ENCODE data around the gene SLC9B1.
"Not testable (repeated sequence)": the region's sequence is repeated elsewhere in the genome, so short reads cannot be mapped to it uniquely, and the experiment has no call there.

SLC9B1 gene

DNA sequence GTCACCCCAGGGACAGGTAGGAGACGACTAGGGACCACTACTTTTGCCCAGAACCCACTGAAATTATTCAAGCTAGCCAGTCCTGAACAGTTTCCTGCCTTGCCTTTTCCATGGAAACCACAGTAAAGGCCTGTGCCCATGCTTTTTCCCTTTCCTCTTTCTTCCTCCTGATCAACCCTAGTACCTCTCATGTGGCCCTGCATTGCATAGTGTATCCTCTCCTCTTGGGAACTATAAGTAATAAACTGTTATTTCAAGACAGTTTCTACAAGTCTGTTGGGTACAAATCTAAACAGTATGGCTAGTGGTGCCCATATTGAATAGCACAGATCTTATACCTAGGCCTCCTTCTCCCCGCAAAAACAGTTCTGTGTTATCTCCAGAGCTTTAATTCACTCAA is 136.2 kb downstream of the SLC9B1 start:
- H3K9me3 ChIP-seq (ENCODE audit: insufficient read depth, low read length), result no peaks in the 10 kb centered on the region
- no peaks in the 10 kb centered on the region for H3K4me1 ChIP-seq (ENCODE audit: low read length)
- H4K20me1 ChIP-seq (ENCODE audit: insufficient read depth, low read length), result peaks cover 7% of the 10 kb centered on the region; the same call in 1 of the 2 replicates
- H3K4me2 ChIP-seq (ENCODE audit: low read length), result no peak overlapping the region
- H3K27me3 ChIP-seq (ENCODE audit: low read depth, low read length), result no peaks in the 10 kb centered on the region
- peaks cover 19% of the 10 kb centered on the region for H3K79me2 ChIP-seq (ENCODE audit: low read length)
- TF ChIP-seq, protein P1, sequence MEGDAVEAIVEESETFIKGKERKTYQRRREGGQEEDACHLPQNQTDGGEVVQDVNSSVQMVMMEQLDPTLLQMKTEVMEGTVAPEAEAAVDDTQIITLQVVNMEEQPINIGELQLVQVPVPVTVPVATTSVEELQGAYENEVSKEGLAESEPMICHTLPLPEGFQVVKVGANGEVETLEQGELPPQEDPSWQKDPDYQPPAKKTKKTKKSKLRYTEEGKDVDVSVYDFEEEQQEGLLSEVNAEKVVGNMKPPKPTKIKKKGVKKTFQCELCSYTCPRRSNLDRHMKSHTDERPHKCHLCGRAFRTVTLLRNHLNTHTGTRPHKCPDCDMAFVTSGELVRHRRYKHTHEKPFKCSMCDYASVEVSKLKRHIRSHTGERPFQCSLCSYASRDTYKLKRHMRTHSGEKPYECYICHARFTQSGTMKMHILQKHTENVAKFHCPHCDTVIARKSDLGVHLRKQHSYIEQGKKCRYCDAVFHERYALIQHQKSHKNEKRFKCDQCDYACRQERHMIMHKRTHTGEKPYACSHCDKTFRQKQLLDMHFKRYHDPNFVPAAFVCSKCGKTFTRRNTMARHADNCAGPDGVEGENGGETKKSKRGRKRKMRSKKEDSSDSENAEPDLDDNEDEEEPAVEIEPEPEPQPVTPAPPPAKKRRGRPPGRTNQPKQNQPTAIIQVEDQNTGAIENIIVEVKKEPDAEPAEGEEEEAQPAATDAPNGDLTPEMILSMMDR (IDR thresholded peaks at IDR 0.05; ENCODE audit: low read depth, low read length), result no peak
- no peak for TF ChIP-seq EZH2phosphoT487 (IDR thresholded peaks at IDR 0.05; ENCODE audit: low read depth)
- H3K36me3 ChIP-seq (replicated peaks; ENCODE audit: low read depth, low read length), result peaks cover 3% of the 10 kb centered on the region
- H3K4me3 ChIP-seq (ENCODE audit: low read length), result no peak overlapping the region
- no peak overlapping the region for H3K27ac ChIP-seq (ENCODE audit: low read length)
- H3K9ac ChIP-seq (ENCODE audit: low read length), result no peak overlapping the region
- H2AFZ ChIP-seq (ENCODE audit: low read depth, low read length), result no peak overlapping the region

DNA sequence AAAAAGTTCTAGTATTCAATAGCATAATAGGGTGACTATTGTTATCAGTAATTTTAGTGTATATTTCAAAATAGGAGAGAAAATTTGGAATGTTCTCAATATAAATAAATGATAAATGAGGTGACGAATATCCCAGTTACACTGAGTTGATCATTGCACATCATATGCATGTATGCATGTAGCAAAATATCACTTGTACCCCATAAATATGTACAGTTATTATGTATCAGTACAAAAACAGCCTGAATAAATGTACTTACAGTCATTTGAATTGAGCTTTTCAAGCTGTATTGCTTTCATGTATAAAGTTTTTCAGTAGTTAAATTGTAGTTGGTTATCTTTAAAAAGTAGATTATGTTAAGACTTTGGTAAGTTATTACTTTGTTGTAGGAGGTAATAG is 138.2 kb downstream of the SLC9B1 start:
- no peak overlapping the region for H3K4me2 ChIP-seq (ENCODE audit: low read length)
- peaks cover 15% of the 10 kb centered on the region for H3K36me3 ChIP-seq (replicated peaks; ENCODE audit: low read depth, low read length)
- H3K79me2 ChIP-seq (ENCODE audit: low read length), result peaks cover 27% of the 10 kb centered on the region

DNA sequence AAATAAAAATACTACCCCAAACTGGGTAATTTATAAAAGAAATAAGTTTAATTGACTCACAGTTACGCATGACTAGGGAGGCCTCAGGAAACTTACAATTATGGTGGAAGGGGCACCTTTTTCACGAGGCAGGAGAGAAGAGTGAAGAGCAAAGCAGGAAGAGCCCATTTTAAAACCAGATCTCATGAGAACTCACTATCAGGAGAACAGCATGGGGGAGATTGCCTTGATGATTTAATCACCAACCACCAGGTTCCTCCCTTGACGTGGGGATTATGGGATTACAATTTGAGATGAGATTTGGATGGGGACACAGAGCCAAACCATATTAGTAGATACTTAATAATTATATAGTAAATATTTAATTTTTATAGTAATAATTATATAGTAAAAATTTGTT is 140.6 kb downstream of the SLC9B1 start:
- no peak overlapping the region for H3K9ac ChIP-seq (ENCODE audit: low read length)
- TF ChIP-seq EZH2phosphoT487 (IDR thresholded peaks at IDR 0.05; ENCODE audit: low read depth), result no peak
- TF ChIP-seq, protein P1 (IDR thresholded peaks at IDR 0.05; ENCODE audit: low read depth, low read length), result no peak
- H2AFZ ChIP-seq (ENCODE audit: low read depth, low read length), result no peak overlapping the region
- no peak overlapping the region for H3K27ac ChIP-seq (ENCODE audit: low read length)
- H3K4me1 ChIP-seq (ENCODE audit: low read length), result no peaks in the 10 kb centered on the region
- peaks cover 38% of the 10 kb centered on the region for H3K36me3 ChIP-seq (replicated peaks; ENCODE audit: low read depth, low read length)
- peaks cover 22% of the 10 kb centered on the region for H3K9me3 ChIP-seq (ENCODE audit: insufficient read depth, low read length)
- H4K20me1 ChIP-seq (ENCODE audit: insufficient read depth, low read length), result peaks cover 7% of the 10 kb centered on the region; the same call in 1 of the 2 replicates
- no peak overlapping the region for H3K4me3 ChIP-seq (ENCODE audit: low read length)
- no peaks in the 10 kb centered on the region for H3K27me3 ChIP-seq (ENCODE audit: low read depth, low read length)
- H3K79me2 ChIP-seq (ENCODE audit: low read length), result peaks cover 50% of the 10 kb centered on the region
- H3K4me2 ChIP-seq (ENCODE audit: low read length), result no peak overlapping the region

More for the DNA sequence above, 138.2 kb downstream of the SLC9B1 start:
- Histone ChIP-seq H3K27me3 (ENCODE audit: low read depth, low read length) (no peaks in the 10 kb centered on the region), H2AFZ (ENCODE audit: low read depth, low read length) (no peak overlapping the region), H3K9me3 (ENCODE audit: insufficient read depth, low read length) (peaks cover 13% of the 10 kb centered on the region), H3K4me1 (ENCODE audit: low read length) (no peaks in the 10 kb centered on the region), H3K27ac (ENCODE audit: low read length) (no peak overlapping the region), H3K9ac (ENCODE audit: low read length) (no peak overlapping the region), H4K20me1 (ENCODE audit: insufficient read depth, low read length) (peaks cover 7% of the 10 kb centered on the region; the same call in 1 of the 2 replicates), H3K4me3 (ENCODE audit: low read length) (no peak overlapping the region)
- TF ChIP-seq, protein P1 (IDR thresholded peaks at IDR 0.05; ENCODE audit: low read depth, low read length), result no peak
- no peak for TF ChIP-seq EZH2phosphoT487 (IDR thresholded peaks at IDR 0.05; ENCODE audit: low read depth)

DNA sequence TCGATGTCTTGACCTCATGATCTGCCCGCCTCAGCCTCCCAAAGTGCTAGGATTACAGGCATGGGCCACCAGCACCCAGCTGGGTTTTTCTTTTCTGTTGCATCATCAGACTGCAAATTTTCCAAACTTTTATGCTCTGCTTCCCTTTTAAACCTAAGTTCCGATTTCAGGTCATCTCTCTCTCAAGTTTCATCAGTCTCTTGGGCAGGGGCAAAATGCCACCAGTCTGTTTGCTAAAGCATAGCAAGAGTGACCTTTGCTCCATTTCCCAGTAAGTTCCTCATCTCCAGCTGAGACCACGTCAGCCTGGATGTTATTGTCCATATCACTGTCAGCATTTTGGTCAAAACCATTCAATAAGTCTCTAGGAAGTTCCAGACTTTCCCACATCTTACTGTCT is 141.2 kb downstream of the SLC9B1 start:
- H3K79me2 ChIP-seq (ENCODE audit: low read length), result peaks cover 50% of the 10 kb centered on the region

GRCh38 chr4:102877477-102878106 is 141.9 kb downstream of the SLC9B1 start:
- Histone ChIP-seq H3K9me3 (ENCODE audit: insufficient read depth, low read length) (peaks cover 22% of the 10 kb centered on the region), H3K36me3 (replicated peaks; ENCODE audit: low read depth, low read length) (peaks cover 47% of the 10 kb centered on the region), H3K79me2 (ENCODE audit: low read length) (peaks cover 53% of the 10 kb centered on the region)
- H3K4me1 ChIP-seq (ENCODE audit: low read length); H3K4me2 ChIP-seq (ENCODE audit: low read length); H2AFZ ChIP-seq (ENCODE audit: low read depth, low read length); H4K20me1 ChIP-seq (ENCODE audit: insufficient read depth, low read length); H3K4me3 ChIP-seq (ENCODE audit: low read length); H3K27ac ChIP-seq (ENCODE audit: low read length); H3K9ac ChIP-seq (ENCODE audit: low read length); H3K27me3 ChIP-seq (ENCODE audit: low read depth, low read length): not testable (repeated sequence)

More for the DNA sequence above, 141.2 kb downstream of the SLC9B1 start:
- peaks cover 43% of the 10 kb centered on the region for H3K36me3 ChIP-seq (replicated peaks; ENCODE audit: low read depth, low read length)
- not testable (repeated sequence) for H3K4me2 ChIP-seq (ENCODE audit: low read length); H2AFZ ChIP-seq (ENCODE audit: low read depth, low read length); H3K9ac ChIP-seq (ENCODE audit: low read length); H3K4me3 ChIP-seq (ENCODE audit: low read length); H3K27me3 ChIP-seq (ENCODE audit: low read depth, low read length); H3K27ac ChIP-seq (ENCODE audit: low read length); H3K4me1 ChIP-seq (ENCODE audit: low read length); H4K20me1 ChIP-seq (ENCODE audit: insufficient read depth, low read length)
- H3K9me3 ChIP-seq (ENCODE audit: insufficient read depth, low read length), result peaks cover 22% of the 10 kb centered on the region
